HPDE6-E6E7 (cell line): ENCODE measurements around the gene TMEM175.
A peak's percentile ranks its signal among the peaks of the same experiment; 100 is the strongest.
"Not testable (repeated sequence)": the region's sequence is repeated elsewhere in the genome, so short reads cannot be mapped to it uniquely, and the experiment has no call there.

Source experiments
- DNase-seq: peaks from one replicate; pipeline ENCODE4 v3.0.0; 2011; ENCODE audit warnings: missing footprints; ENCODE audit errors: extremely low spot score

TMEM175 gene

DNA sequence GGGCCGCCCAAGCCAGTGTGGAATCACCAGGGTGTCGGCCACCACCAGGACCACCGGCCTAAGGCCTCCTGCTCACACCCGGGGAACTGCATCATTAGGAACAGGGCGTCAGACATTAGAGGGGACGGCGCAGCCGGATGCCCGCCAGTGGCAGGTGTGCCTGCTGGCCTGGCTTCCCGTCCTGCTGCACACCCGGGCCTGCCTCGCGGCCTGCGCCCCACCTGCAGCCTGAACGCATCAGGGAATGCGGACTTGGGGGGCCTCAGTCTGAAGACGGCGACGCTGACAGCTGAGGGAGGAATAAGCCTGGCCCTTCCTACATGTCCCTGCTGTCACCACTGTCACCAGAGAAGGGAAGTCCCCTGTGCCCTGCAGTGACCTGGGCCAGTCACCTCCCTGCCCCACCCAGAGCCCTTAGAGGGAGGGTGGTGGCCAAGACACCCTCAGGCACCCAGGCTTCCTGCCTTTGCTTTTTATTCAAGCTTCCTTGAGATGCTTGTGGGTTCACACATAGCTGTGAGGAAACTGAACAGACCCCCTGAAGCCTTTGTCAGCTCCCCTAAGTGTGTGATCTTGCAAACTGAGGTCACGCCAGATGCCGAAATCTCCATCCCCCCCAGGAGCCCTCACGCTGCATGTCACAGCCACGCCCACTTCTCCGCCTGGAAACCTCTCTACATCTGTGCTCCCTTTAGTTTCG, 37.9 kb downstream of the TMEM175 start:
- no peak for DNase-seq

DNA sequence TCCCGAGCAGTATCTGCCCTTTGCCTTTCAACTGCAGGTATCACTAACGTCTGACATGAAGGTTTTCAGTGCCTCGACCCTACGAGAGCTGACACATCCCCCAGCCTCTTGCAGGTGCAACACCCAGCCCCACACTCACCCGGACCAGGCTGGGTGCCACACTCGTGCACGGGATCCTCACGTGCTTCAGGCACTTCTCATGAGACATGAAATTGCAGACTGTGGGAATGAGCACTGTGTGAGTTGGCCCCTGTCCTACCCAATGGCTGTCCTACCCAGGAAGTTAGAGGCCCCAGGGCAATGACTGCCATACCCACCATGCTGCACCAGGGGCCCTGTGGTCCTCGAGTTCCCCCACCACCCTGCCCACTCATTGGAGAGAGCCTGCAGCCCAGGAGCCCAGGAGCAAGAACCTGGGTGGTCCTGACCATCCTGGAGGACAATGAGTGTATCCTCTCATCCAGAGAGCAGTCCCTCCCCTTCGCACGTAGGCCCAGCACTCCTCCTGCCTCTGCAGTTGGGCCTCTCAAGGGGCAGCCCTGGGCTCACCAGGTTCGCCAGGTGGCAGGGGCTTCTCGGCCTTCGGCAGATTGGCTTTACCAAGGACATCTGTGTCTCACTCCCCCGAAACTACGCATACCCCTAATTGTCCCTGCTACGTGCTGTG, 38.7 kb downstream of the TMEM175 start:
- DNase-seq: no peak

DNA sequence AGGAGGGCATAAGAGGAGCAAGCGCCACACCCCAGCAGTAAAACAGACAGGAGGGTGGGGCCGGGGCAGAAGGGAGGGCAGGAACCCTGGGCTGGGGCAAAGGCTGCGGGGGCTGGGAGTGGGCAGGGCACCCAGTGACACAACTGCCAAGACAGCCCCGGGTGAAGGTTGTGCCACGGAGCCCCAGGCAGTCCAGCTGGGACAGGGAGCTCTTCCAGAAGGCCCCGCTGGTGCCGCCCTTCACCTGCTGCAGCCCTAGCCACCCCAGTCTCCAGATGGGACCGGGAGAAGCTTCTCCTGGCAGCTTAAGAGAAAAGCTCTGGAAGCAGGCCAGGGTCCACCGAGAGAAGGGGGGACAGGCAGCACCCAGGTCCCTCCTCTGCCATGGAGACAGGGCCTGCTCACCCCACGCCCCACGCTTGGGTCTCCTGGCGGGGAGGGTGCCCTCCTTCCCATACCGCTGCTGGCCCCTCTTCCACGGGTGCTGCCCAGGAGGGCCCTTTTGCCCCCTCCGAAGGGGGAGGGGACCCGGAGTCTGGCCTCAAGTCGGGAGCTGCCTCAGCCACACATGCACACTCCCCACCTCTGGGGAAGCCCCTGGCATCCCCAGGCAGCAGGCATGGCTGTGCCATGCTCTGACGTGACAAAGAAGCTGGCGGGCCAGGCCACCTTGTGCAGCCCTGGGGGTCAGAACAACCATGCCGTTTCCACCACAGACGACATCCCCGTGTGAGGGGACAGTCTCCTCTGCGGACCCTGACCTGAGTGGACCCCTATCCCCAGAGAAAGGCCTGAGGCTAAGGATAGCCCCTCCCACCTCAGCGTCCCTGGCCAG, 39.6 kb downstream of the TMEM175 start:
- DNase-seq: no peak

DNA sequence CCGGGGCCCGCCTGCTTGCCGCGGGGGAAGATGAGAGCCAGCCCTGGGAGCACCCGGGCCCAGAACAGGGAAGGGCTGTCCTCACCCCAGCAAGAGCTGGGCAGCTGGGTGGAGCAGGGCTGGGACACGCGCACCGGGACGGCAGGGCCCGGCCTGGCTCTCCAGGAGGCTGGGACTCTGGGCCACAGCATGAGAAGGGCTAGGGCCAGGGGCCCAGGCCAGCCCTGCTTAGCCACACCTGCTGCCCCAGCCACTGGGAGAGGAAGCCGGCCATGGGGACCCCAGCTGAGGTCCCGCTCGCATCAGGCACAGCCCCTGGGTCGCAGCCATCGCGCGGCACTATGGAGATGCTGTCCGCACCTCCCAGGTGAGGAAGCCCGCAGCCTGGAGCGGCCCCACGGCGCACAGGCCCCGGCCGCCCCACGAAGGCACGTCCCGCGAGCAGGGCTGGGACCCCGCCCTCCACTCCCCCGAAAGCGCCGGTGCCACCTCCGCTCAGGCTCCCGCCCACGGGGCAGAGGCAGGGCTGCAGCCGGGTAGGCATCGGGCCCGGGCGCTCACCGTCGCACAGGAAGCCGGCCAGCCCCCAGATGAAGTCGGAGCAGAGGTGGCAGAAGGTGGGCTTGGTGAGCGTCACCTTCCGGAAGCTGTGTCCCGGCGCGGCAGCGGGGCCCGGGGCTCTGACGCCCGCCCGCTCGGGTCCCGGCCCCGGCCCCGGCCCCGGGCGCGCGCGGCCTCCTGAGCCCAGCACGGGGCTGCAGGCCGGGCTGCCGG, 40.6 kb downstream of the TMEM175 start:
- DNase-seq: no peak

DNA sequence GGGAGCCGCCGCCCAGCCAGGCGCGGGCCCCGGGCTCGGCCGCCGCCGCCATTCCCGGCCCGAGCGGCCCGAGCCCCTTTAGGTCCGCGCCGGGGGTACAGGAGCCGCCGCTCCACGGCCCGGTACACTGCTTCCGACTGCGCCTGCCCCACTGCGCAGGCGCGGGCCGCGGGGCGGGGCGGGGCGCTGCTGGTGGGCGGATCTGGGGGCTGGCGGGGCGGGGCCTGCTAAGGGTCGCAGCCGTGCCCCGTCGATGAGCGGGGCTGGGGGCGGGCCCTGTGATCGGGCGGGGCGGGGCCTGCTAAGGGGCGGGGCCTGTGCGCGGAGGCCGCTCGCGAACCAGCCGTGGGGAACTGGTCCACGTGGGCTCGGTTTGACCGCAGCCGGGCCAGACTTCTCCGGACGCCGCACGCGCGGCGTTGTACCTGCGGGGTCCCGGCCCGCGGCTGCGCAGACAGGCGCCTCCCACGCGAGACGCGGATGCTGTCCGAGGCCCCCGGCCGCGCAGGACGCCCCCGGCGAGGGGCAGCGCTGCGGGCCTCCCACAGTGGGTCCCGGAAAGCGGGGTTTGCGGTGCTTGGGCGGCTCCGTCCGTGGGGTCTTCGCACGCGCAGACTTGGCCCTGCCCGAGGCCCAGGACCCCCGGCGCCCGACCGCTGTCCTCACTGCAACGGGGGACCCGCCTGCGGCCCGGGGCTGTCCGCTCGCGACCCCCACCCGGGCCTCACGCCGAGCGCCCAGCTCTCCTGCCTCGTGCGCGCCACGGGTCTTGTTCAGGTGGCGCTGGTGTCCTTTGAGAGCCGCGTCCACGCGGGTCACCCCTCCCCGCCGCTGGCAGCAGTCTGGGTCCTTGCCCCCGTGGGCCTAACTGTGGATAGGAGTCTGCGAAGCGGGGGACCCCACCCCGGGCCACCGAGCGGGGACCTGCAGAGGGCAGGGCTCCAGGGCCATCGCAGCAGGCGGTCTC, 41.5 kb downstream of the TMEM175 start, which contains the start of gene DGKQ:
Gene DGKQ, minus strand, starts transcription at position 139 of the 967 bp plus-strand sequence. Its CDS starts 87 bp downstream, at position 52.
- peak; percentile 88 for DNase-seq

DNA sequence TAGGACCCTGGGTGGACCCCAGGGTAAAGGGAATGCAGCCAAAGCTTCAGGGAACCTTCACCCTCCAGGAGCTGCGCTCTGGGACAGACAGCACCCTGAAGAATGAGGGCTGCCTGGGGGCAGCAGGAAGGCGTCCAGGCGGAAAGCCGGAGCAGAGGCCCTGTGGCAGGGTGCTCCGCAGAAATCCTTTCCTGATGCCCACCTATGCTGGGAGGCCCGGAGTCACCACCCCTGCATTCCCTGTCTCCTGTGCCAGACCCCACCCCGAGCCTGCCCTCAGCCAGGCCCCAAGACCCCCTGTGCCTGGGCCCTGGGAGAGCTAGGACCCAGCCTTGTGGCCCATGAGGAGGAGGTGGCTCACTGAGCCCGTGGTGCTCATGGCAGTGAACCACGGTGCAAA, 42.4 kb downstream of the TMEM175 start:
- DNase-seq: no peak

DNA sequence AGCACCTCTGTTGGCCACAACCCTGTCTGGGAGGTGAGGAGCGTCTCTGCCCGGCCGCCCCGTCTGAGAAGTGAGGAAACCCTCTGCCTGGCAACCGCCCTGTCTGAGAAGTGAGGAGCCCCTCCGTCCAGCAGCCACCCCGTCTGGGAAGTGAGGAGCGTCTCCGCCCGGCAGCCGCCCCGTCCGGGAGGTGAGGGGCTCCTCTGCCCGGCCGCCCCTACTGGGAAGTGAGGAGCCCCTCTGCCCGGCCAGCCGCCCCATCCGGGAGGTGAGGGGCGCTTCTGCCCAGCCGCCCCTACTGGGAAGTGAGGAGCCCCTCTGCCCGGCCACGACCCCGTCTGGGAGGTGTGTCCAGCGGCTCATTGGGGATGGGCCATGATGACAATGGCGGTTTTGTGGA, 43.8 kb downstream of the TMEM175 start:
- not testable (repeated sequence) for DNase-seq

DNA sequence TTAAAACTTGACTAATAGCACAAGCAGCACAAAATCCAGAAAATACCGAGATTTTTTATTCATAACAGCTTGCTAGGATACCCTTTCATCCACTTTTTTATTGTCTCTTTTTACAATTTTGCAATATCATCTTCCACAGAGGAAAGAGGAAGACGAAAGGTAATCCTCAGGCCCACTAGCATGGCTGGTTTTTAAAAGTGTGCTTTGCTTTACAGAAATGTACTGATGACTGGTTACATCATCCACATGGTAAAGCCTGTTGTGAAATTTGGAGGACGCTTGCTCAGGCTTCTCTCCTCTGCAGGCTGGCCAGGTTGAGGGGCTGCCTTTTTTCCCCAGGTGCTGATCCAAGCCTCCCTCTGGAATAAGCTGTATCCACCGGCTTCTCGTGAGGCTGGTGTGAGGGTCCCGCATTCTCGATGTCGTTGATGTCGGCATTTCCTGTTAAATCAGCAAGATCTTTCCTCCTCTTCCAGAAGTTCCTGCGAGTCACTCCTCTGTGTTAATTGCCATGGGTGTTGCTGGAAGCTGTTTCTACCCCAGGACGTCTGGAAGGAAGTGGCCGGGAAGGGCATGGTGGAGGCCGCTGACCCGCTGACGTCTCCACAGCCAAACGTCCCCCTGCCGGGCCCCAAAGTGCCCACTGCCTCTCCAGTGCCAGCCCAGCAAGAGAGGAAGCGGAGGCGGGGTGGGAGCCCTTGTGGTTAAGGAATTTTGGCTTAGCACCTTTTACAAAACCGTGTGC, 46.9 kb downstream of the TMEM175 start:
- no peak for DNase-seq

DNA sequence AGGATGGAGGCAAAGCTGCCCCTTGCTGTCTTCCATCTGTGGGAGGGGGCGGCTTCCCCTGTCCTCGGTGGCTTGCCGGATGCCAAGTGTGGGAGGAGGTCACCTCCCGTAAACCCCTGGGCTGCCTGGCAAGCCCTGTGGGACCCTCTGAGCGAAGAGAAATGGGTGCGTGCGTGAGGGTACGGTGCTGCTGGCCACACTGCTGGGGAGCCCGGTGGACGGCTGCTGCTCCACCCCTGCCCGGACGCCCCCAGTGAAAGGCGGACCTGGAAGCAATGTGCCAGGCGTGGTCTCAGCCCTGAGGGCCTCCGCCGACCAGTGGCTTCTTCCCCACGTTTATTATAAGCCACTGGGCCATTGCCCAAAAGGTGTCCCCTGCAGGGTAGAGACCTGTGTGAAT, 50.0 kb downstream of the TMEM175 start:
- DNase-seq: no peak

DNA sequence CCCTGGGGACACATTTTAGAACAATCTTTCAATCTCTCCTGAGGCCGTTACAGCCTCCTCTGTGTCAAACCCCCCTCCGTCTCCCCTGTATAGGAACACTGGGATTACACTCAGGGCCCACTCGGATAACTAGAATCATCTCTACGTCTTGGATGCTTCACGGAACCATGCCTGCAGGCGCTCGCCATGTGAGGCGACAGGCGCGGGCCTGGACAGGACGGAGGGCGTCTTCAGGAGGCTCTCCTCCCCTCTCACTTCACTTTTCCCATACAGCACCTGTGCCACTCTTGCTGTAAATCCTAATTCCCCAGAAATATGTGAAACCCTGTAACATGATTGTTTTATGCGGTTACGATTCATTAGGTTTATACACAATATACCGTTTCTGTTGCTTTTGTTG, 50.6 kb downstream of the TMEM175 start:
- no peak for DNase-seq

DNA sequence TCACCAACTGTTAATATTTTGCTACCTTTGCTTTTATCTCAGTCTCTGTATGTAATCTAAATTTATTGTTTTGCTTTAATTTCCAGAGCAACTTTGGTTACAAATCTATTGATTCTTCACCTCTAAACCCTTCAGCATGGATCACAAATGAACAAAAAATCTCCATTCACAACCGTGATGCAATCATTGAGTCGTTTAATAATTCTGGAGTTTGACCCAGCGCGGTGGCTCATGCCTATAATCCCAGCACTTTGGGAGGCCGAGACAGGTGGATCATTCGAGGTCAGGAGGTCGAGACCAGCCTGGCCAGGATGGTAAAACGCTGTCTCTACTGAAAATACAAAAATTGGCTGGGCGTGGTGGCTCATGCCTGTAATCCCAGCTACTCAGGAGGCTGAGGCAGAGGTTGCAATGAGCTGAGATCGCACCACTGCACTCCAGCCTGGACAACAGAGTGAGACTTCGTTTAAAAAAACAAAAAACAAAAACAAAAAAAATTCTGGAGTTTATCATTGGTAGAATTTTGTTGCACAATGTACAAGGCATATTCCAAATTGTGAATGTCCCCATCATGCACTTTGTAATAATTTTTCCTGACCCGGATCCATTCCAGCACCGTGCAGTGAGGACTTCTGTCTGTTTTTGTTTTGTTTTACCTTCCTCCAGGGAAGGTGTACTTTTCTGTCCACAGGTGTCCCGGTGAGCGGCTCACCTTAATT, 52.2 kb downstream of the TMEM175 start:
- DNase-seq: no peak

DNA sequence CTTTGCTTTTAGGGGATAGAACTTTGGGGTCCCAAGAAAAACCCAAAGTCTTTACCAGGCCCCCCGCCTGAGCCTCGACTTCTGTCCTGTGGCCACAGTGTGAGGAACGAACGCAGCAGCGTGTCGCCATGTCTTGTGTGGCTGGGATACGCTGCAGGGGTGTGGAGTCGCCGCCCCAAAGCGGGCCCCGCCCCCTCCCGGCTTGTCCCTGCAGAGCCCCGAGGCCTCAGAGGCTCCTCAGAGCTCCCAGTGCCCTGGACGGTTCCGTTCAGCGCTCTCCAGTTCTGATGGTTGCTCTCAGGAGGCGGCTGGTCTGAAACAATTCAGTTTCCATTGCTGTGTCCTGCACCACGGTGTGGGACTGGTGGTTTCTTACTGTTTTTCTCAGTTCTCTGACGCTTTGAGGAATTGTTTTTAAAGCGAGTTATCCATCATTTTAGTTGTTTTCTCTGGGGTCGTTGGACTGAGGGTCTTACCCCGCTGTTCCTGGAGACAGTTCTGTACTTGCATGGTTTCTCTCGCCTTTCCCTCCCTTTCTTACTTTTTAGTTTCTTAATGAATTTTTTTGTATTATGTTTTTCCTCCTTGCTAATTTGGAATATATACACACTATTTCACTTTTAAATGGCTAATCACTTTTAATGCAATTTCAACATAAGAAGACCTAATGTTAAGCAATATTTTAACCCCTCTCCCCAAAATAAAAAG, 53.0 kb downstream of the TMEM175 start:
- DNase-seq: no peak

DNA sequence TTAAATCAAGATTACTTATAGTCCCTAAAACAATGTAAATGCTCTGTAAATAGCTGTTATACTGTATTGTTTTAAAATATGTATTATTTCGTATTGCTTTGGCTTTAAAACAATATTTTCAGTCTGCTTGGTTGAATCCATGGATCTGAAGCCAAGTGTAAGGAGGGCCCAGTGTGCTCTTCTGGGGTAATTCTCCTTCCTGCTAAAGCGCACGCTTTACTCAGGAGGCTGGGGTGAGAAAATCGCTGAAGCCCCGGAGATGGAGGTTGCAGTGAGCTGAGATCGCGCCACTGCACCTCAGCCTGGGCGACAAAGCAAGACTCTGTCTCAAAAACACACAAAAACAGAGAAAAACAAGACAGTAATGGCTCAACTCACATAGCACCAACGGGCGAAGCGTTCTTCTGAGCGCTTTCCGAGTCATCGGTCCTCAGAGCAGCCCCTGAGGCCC, 54.2 kb downstream of the TMEM175 start:
- DNase-seq: no peak

DNA sequence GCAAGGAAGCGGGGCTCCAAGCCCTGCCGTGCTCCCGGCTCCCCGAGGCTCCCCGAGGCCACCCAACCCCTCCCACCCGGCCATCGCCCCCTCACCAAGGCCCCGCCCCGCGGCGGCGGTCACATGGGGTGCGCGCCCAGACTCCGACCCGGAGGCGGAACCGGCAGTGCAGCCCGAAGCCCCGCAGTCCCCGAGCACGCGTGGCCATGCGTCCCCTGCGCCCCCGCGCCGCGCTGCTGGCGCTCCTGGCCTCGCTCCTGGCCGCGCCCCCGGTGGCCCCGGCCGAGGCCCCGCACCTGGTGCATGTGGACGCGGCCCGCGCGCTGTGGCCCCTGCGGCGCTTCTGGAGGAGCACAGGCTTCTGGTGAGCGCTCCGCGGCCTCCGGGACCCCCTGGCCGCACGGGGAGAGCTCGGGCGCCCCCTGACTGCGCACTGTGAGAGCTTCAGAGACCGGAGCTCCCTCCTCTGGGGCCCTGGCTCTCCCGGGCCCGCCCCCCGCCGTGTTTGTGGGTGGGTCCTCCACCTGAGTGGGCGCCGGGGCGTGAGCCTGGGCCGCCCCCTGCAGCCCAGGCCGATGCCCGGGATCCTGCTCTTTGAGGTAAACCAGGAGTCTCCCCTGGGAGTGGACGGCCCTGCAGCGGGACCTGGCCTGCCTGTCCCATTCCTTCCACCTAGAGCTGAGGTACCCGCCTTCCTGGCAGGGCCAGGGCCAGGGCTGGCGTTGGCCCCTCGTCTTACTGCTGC, 54.8 kb downstream of the TMEM175 start, which contains the start of gene IDUA:
Gene IDUA, plus strand, starts transcription at position 166 of the 745 bp plus-strand sequence. Its CDS starts 41 bp downstream, at position 207.
- DNase-seq: peak; percentile 75

DNA sequence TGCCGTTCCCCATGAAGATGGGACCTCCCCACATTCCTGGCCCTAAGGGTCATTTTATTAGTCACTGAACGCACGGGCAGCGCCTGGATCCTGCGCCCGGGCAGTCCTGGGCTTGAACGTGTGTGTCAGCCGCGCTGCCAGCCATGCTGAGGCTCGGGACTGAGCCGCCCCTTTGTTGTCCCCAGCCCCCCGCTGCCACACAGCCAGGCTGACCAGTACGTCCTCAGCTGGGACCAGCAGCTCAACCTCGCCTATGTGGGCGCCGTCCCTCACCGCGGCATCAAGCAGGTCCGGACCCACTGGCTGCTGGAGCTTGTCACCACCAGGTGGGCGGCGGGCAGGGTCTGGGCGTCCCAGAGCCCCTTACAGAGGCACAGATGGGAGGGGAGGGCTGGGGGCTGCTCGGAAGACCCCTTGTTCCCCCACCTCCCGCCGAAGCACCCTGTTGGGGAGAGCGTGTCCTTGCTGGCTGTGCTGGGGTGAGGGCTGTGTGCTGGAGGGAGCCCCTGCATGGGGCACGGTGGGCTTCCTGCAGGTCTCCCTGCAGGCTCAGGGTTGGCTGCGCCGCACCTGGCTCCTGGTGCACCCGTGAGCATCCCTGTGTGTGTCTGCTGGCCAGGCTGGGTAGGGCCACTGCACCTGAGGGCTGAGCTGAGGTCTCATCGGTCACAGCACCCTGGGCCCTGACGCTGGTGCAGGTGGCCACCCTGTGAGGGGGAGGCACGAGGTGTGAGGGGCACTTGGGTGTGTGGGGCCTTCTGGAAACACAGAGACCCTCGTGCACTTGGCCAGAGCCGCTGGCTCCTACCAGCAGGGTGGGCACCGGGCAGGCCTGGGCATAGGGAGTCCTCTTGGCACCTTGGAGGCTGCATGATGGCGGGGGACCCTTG, 55.6 kb downstream of the TMEM175 start:
- no peak for DNase-seq
